ENCODE results near the gene ASXL1.

Gene ASXL1

DNA sequence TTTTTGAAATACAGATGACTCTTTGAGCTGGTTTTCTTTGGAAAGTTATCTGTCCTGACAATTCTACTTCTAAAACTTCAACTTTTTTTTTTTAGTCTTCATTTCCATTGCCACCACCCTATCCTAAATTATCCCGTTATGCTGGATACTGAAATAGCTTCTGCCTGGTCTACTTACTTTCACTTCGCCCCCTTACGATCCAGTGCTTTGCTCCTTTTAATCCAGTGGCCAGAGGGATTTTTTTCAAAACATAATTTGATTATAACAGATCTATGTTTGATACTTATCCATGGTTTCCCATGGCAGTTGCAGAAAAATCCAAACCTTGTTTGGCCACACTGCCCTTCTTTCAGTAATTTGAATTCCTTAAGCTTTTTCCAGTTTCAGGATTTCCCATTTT lies 27.4 kb downstream of the ASXL1 start:
- no peak for DNase-seq (ENCODE audit: low read depth, low spot score)
- TF ChIP-seq, protein P1, sequence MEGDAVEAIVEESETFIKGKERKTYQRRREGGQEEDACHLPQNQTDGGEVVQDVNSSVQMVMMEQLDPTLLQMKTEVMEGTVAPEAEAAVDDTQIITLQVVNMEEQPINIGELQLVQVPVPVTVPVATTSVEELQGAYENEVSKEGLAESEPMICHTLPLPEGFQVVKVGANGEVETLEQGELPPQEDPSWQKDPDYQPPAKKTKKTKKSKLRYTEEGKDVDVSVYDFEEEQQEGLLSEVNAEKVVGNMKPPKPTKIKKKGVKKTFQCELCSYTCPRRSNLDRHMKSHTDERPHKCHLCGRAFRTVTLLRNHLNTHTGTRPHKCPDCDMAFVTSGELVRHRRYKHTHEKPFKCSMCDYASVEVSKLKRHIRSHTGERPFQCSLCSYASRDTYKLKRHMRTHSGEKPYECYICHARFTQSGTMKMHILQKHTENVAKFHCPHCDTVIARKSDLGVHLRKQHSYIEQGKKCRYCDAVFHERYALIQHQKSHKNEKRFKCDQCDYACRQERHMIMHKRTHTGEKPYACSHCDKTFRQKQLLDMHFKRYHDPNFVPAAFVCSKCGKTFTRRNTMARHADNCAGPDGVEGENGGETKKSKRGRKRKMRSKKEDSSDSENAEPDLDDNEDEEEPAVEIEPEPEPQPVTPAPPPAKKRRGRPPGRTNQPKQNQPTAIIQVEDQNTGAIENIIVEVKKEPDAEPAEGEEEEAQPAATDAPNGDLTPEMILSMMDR (IDR thresholded peaks at IDR 0.05; ENCODE audit: low read depth, low read length) = no peak
- in situ Hi-C loops (cut with HindIII; ENCODE audit: low sequenced_read_pairs) = no loop called here
- no peak overlapping the region for H3K4me3 ChIP-seq (ENCODE audit: low read depth, low read length)

DNA sequence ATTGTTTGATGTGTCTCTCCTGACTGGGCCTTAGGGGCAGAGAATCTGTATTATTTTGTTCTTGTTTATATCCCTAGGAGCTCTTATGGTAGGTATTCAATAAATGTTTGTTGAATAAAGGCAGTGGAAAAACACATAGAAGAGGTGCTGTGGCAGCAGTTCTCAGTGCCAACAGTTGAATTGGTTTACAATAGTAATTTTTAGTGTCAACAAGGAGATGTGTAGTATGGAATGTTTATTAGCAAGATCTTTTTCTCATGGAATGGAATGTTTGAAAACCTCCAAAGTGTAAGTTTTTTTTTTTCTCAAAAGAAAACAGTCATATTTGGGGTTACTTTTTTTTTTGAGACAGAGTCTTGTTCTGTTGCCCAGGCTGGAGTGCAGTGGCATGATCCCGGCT lies 28.0 kb downstream of the ASXL1 start:
- in situ Hi-C loops (cut with HindIII; ENCODE audit: low sequenced_read_pairs) = no loop called here
- no peak for DNase-seq (ENCODE audit: low read depth, low spot score)
- H3K4me3 ChIP-seq (ENCODE audit: low read depth, low read length) = no peak overlapping the region
- TF ChIP-seq, protein P1 (IDR thresholded peaks at IDR 0.05; ENCODE audit: low read depth, low read length) = no peak

DNA sequence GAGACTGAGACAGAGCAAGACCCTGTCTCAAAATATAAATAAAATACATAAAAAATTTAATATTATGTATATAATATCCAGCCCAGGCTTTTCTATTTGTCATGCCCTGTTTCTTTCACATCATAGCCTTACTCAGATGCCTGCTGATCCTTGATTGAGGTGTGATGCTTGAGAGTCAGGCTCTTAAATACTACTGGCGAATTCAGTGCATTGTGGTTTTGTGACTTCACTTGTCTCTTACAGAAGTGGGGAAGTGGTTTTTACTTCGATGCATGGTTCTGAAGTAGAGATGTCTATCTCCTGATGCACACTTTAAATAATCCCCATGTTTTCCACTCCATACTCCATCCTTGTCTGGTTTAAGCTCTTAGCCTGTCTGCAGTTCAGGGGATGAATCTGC lies 29.1 kb downstream of the ASXL1 start:
- no peak overlapping the region for H3K4me3 ChIP-seq (ENCODE audit: low read depth, low read length)
- in situ Hi-C loops (cut with HindIII; ENCODE audit: low sequenced_read_pairs) = no loop called here
- TF ChIP-seq, protein P1 (IDR thresholded peaks at IDR 0.05; ENCODE audit: low read depth, low read length) = no peak
- peak; percentile 20 for DNase-seq (ENCODE audit: low read depth, low spot score)

DNA sequence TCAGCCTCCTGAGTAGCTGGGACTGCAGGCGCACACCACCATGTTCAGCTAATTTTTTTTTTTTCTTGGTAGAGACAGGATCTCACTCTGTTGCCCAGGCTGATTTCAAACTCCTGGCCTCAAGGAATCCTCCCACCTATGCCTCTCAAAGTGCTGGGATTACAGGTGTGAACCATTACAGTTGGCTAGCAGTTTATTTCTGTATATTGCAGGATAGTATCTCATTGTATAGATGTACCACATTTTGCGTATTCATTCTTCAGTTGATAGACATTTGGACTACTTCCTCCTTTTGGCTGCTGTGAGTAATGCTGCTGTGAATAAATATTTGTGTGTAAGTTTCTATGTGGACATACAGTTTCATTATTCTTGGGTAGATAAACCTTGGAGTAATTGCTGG lies 32.9 kb downstream of the ASXL1 start:
- no peak for DNase-seq (ENCODE audit: low read depth, low spot score)
- in situ Hi-C loops (cut with HindIII; ENCODE audit: low sequenced_read_pairs) = no loop called here
- no peak overlapping the region for H3K4me3 ChIP-seq (ENCODE audit: low read depth, low read length)
- TF ChIP-seq, protein P1 (IDR thresholded peaks at IDR 0.05; ENCODE audit: low read depth, low read length) = no peak

DNA sequence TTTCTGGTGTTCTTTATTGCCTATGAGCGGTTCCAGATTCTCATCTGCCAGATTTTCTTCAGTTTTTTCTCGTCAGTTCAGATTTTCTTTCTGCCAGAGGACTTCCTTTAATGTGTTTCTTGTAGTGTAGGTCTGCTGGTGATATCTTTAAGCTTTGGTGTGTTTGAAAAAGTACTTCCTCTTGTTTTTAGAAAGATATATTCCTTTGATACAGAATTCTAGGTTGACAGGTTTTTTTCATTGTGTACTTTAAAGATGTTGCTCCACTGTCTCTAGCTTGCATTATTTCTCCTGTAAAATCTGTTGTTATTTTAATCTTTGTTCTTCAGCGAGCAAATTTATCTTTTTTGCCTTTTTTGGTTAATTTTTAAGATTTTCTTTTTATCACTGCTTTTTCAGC lies 36.9 kb downstream of the ASXL1 start:
- in situ Hi-C loops (cut with HindIII; ENCODE audit: low sequenced_read_pairs) = no loop called here
- TF ChIP-seq, protein P1 (IDR thresholded peaks at IDR 0.05; ENCODE audit: low read depth, low read length) = no peak
- no peak overlapping the region for H3K4me3 ChIP-seq (ENCODE audit: low read depth, low read length)
- no peak for DNase-seq (ENCODE audit: low read depth, low spot score)

DNA sequence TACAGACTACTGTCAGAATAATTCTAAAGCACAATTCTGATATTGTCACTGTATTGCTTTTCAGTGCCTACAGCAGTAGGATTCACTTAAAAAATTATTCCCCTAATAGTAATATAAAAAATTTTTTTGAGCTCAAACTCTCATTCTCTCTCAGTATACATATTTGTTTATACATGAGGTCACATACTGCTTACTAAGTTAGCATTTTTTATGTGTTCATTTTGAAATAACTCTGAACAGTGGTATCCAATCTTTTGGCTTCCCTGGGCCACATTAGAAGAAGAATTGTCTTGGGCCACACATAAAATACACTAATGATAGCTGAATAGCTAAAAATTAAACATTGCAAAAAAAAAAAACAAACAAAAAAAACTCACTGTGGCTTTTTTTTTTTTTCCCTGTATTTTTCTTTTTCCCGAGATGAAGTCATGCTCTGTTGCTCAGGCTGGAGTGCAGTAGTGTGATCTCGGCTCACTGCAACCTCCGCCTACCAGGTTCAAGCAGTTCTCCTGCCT lies 38.6 kb downstream of the ASXL1 start:
- DNase-seq (ENCODE audit: low read depth, low spot score) = no peak
- H3K4me3 ChIP-seq (ENCODE audit: low read depth, low read length) = no peak overlapping the region
- in situ Hi-C loops (cut with HindIII; ENCODE audit: low sequenced_read_pairs) = no loop called here
- TF ChIP-seq, protein P1 (IDR thresholded peaks at IDR 0.05; ENCODE audit: low read depth, low read length) = no peak
